ENCODE measurements around the gene ADD1. TPM values are rescaled to one million over a fixed set of nuclear protein-coding genes. Genes with fewer than 3 reads are reported as not detected.

The ADD1 gene
- total RNA-seq, 1 donor from 2014 or later, result 187 TPM

DNA sequence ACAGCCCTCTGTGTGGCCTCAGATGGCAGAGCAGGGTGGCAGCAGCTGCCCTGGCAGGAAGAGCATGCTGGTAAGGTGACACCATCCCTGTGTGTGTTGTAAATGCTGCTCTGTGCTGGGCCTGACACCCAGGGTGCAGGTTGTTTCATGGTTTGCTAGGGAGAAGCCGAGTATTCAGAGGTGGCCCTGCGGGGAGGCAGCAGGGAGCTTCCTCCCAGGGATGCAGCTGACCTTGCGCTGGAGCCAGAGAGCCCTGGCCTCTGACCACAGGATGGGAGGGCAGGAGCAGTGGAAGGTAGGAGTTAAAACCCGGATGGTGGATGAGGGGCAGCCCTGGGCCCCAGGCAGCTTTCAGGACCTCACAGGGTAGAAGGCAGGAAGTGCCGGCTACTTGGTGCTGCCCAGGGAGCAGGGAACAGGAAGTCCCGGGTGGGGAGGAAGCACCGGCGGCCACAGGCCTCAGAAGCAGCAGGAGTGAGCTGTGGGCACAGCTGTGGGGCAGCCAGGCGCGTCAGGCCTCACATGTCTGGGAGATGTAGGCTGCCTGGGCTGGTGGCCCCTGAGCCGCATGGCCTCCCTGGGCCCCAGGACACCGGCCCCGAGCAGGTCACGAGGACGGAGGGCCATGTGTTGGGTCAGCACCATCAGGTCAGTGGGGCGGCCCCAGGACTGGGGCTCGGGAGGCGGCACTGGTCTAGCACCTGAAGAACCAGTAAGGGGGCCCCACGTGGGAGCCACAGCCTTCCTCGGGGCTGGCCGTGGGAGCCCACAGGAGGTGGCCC is 31.6 kb upstream of the ADD1 start:
- Mint-ChIP-seq H3K27ac (peak overlapping the region; percentile 96), H3K36me3 (ENCODE audit: low read depth) (peaks cover 26% of the 10 kb centered on the region), H3K4me3 (peak overlapping the region; percentile 89), H3K9me3 (no peaks in the 10 kb centered on the region), H3K4me1 (peaks cover 52% of the 10 kb centered on the region), H3K27me3 (no peaks in the 10 kb centered on the region)
- DNase-seq, result peak; percentile 90
- intact Hi-C loops (cut with micrococcal nuclease), result loop anchor here (1.0 to 5.0 kb wide), 4 partner anchors 11 to 125 kb away; no protein-coding TSS in a partner anchor

DNA sequence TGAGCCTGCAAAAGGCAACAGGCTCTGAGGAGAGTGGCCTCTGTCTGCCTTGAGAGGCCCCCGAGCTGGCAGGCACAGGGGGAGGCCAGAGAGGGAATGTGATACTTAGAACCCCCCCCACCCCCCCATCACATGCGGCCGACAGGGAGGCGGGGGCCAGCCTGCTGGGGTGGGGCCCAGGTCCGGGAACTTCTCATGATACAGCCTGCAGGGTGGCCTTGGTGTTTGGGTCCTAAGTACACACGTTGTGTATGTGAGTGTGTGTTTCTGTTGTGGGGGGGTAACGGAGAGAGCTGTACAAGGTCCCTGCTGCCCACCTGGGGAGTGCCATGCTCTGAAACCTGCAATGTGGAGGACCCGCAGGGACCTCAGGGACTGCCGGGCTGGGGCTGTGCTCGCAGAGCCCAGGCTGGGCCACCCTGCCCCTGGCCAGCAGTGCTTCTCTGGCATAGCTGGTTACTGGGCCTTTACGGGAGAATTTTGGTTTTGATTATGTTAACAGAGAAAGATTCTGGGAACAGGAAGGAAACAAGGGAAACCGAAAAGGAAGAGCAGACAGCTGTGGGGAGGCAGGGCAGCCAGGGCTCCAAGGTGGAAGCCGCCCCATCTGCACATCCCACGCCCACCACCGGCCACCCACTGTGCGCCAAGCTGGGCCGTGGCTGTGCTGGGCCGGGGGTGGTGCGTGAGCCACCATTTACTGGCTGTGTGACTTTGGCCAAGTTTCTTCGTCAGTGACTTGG is 30.9 kb upstream of the ADD1 start:
- Mint-ChIP-seq H3K27ac (peak overlapping the region; percentile 96), H3K36me3 (ENCODE audit: low read depth) (peaks cover 30% of the 10 kb centered on the region), H3K9me3 (no peaks in the 10 kb centered on the region), H3K27me3 (no peaks in the 10 kb centered on the region), H3K4me1 (peaks cover 56% of the 10 kb centered on the region), H3K4me3 (peak overlapping the region; percentile 89)
- intact Hi-C loops (cut with micrococcal nuclease), result loop anchor here (1.0 to 5.0 kb wide), 4 partner anchors 11 to 125 kb away; no protein-coding TSS in a partner anchor
- DNase-seq, result peak; percentile 75

DNA sequence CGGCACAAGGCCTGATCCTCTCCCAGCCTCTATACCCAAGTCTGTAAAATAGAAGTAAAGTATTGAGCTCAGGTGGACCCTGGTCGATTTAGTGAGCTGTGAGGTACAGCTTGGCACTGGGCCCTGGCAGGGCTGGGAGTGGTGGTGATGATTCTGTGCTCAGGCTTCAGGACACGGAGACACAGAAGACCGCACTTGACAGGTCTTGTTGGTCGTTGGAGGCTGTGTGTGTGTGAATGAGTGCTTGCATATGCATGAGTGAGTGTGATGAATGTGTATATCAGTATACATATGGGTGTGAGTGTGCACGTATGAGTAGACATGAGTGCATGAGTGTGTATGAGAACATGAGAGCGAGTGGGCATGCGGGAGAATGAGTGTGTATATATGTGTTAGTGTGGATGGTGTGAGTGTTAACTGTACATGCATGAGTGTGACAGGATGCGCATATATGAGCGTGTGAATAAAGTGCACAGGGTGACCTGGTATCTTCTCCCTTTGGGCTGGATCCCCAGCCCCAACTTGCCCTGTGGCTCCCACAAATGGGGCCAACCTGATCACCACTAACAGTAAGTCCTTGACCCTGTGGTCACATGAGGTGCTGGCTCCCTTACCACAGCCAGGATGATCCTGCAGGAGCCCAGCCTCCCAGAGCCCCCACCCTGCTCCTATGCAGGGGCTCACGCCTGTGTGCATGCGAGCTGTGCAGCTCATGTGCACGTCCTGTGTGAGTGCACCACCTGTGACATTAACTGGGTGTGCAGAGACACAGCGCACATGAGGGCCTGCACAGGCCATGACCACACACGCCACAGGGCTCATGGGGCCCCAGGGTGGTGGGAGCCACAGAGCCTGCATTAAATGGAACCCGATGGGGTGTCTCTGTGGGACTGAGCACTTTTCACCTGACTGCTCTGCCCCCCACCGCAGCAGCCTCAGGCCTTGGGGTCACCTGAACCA is 29.9 kb upstream of the ADD1 start:
- DNase-seq, result no peak
- Mint-ChIP-seq H3K9me3 (no peaks in the 10 kb centered on the region), H3K36me3 (ENCODE audit: low read depth) (peaks cover 30% of the 10 kb centered on the region), H3K27ac (peak overlapping the region; percentile 86), H3K4me1 (peaks cover 56% of the 10 kb centered on the region), H3K4me3 (peak overlapping the region; percentile 89), H3K27me3 (no peaks in the 10 kb centered on the region)
- intact Hi-C loops (cut with micrococcal nuclease), result loop anchor here (2.0 to 5.0 kb wide), 3 partner anchors 23 to 124 kb away; no protein-coding TSS in a partner anchor

DNA sequence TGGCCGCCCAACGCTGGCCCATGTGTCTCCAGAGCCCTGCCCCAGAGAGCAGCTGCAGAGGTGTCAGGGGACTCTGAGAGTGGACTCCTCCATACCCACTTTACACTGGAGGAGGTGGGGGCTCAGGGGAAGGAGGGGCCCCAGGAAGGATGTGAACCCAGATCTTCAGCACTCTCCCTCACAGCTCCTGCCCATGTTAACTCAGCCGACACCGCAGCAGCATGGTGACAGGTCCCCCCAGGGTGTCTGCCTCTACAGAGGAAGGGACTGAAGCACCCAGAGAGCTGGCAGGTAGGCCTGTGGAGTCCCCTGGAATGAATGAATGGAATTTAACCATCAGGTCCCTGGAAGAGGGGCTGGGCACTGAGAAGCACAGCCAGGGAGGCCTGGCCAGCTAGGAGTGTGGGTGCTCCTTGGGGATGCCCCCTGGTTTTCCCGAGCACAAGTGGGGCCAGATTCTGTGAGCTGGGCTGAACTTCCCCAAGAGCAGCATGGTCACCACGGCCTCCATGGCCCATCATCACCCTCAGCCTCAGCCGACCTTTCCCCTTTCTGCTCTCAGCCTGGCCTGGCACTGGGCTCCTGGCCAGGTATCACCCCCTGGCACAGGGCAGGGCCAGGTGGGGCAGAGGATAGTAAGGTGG is 28.9 kb upstream of the ADD1 start:
- no peaks in the 10 kb centered on the region for H3K27me3 Mint-ChIP-seq
- H3K36me3 Mint-ChIP-seq (ENCODE audit: low read depth), result peaks cover 35% of the 10 kb centered on the region
- H3K4me3 Mint-ChIP-seq, result peak overlapping the region; percentile 89
- H3K9me3 Mint-ChIP-seq, result no peaks in the 10 kb centered on the region
- intact Hi-C loops (cut with micrococcal nuclease), result loop anchor here (5.0 kb wide), 1 partner anchor 123 kb away; no protein-coding TSS in a partner anchor
- H3K4me1 Mint-ChIP-seq, result peaks cover 60% of the 10 kb centered on the region
- H3K27ac Mint-ChIP-seq, result no peak overlapping the region
- no peak for DNase-seq

DNA sequence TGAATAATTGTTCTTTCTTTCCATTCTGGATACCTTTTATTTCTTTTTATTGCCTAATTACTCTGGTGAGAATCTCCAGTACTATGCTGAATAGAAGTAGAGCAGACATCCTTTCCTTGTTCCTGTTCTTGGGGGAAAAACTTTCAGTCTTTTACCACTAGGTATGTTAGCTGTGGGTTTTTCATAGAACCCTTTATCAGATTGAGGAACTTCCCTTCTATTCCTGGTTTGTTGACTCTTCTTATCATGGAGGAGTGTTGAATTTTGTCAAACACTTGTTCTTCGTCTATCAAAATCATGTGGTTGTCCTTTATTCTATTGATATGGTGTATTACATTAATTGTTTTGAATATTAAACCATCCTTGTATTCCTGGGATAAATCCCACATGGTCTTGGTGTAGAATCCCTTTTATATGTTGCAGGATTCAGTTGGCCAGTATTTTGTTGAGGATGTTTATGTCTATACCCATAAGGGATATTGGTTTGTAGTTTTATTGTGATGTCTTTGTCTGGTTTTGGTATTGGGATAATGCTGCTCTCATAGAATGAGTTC is 27.2 kb upstream of the ADD1 start:
- peak overlapping the region; percentile 77 for H3K4me3 Mint-ChIP-seq
- no peak for DNase-seq
- H3K27ac Mint-ChIP-seq, result peak overlapping the region; percentile 78
- no peaks in the 10 kb centered on the region for H3K9me3 Mint-ChIP-seq
- peaks cover 50% of the 10 kb centered on the region for H3K4me1 Mint-ChIP-seq
- intact Hi-C loops (cut with micrococcal nuclease), result no loop called here
- H3K27me3 Mint-ChIP-seq, result no peaks in the 10 kb centered on the region
- peaks cover 36% of the 10 kb centered on the region for H3K36me3 Mint-ChIP-seq (ENCODE audit: low read depth)

DNA sequence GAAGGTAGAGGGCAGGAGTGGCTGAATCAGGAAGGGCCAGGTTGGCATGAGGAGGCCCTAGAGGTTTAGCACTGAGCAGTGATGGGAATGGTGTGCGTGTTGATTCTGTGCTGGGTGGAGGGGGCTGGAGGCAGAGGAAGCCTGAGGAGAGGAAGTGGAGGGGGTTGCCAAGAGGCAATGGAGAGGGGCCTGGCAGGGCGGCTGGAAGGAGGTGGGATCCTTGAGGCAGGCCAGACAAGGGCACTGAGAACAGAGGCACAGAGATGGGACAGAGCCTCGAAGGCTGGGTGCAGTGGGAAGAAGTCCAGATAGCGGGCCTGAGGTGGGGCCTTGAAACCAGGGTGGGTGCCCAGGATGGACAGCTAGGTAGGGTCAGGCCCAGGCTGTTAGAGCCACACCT is 26.5 kb upstream of the ADD1 start:
- Mint-ChIP-seq H3K27me3 (no peaks in the 10 kb centered on the region), H3K9me3 (no peaks in the 10 kb centered on the region), H3K36me3 (ENCODE audit: low read depth) (peaks cover 36% of the 10 kb centered on the region), H3K4me1 (peaks cover 44% of the 10 kb centered on the region), H3K27ac (peak overlapping the region; percentile 78), H3K4me3 (peak overlapping the region; percentile 77)
- no peak for DNase-seq
- intact Hi-C loops (cut with micrococcal nuclease), result no loop called here

DNA sequence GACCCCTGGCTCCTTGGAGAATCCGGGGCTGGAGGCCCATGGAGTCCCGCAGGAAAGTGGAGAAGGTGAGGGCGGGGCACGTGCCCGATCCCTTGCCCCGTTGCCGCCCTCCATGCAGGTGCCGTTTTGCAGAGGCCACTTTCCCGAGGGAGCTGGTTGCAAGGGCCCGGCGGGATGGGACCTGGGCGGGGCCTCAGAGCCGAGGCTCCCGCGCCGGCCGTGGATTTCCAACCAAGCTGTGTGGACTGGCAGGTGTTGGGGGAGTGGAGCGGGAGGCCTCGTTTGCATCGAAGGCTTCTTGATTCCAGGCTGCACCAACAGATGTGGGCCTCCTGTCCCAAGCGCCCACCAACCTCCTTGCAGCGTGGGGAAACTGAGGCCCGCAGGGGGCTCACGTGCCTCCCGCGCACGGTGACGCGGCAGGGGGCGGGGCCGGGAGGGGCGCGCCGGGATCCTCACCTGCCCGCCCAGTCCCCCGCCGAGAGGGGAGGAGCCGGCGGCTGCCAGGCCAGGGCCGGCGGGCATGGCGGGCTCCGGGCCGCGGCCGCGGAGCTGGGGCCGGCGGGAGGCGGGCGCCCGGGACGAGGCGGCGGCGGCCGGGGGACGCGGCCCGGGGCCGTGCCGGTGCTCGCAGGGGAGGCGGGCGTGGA is 25.8 kb upstream of the ADD1 start:
- intact Hi-C loops (cut with micrococcal nuclease), result no loop called here
- peaks cover 38% of the 10 kb centered on the region for H3K36me3 Mint-ChIP-seq (ENCODE audit: low read depth)
- no peaks in the 10 kb centered on the region for H3K27me3 Mint-ChIP-seq
- no peaks in the 10 kb centered on the region for H3K9me3 Mint-ChIP-seq
- peak overlapping the region; percentile 77 for H3K4me3 Mint-ChIP-seq
- no peak overlapping the region for H3K27ac Mint-ChIP-seq
- peaks cover 42% of the 10 kb centered on the region for H3K4me1 Mint-ChIP-seq
- peak; percentile 75 for DNase-seq

DNA sequence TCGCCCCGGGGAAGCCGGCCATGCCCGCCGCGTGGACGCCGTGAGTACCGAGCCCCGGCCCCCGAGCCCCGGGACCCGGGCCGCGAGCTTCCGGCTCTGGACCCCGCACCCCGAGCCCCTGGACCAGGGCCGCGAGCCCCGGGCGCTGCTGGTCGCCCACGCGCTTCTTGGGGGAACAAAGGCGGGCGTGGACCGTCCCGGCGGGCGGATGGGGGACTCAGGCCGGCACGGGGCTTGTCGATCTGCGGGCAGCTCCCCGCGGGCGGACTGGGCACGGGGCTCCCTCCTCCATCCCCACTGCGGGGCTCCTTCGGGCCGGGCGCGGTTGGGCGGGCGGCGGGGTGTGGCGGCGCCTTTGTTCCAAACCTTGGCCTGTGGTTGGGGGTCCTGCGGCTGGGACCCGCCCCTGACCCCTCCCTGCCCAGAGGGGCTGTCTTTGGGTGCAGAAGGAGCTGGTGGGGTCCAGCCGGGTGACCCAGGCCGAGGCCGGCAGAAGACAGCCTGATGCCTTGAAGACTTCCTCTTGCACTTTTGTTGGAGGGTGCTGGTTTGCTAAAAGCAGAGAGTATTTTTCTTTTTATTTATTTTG is 25.2 kb upstream of the ADD1 start:
- DNase-seq, result no peak
- Mint-ChIP-seq H3K27me3 (no peaks in the 10 kb centered on the region), H3K4me1 (peaks cover 37% of the 10 kb centered on the region), H3K27ac (no peak overlapping the region), H3K9me3 (no peaks in the 10 kb centered on the region), H3K4me3 (no peak overlapping the region), H3K36me3 (ENCODE audit: low read depth) (peaks cover 41% of the 10 kb centered on the region)
- intact Hi-C loops (cut with micrococcal nuclease), result no loop called here

DNA sequence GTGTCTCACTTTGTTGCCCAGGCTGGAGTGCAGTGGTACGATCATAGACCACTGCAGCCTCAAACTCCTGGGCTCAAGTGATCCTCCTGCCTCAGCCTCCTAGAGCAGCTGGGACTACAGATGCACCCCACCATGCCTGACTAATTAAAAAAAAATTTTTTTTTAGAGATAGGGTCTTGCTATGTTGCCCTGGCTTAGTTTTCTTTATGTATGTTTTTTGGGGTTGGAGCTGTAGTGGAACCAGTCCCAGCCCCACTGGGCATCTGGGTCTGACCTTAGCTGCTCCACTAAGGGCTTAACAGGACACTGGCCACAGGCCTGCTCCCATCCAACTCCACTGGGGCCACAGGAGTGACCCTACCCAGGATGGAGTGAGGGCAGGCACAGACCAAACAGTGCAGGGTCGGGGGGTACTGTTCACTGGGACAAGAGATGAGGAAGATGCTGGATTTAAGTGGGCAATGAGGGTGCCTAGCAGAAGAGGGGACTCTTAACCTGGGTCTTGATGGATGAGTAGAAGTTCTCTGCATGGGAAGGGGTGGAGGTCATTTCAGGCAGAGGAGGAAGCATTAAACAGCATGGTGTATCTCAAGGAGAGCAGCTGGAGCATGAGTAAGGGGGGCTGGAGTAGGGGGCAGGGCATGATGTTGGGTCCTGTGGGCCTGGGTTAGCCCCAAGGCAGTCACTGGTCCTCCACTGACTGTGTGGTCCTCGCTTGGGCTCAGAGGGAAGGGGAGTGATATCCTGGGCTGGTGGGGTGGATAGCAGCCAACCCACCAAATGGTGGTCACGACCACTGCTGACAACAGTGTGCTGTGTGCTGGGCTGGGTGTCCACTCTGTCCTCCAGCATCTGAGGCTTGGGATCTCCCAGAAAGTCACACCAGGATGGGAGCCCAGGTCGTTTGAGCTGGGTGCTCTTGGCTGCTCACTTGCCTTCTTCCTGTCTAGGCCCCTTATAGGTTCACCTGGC is 24.1 kb upstream of the ADD1 start:
- intact Hi-C loops (cut with micrococcal nuclease), result no loop called here
- H3K27me3 Mint-ChIP-seq, result no peaks in the 10 kb centered on the region
- peaks cover 42% of the 10 kb centered on the region for H3K36me3 Mint-ChIP-seq (ENCODE audit: low read depth)
- peaks cover 30% of the 10 kb centered on the region for H3K4me1 Mint-ChIP-seq
- no peak for DNase-seq
- no peaks in the 10 kb centered on the region for H3K9me3 Mint-ChIP-seq
- H3K4me3 Mint-ChIP-seq, result no peak overlapping the region
- H3K27ac Mint-ChIP-seq, result peak overlapping the region; percentile 5

DNA sequence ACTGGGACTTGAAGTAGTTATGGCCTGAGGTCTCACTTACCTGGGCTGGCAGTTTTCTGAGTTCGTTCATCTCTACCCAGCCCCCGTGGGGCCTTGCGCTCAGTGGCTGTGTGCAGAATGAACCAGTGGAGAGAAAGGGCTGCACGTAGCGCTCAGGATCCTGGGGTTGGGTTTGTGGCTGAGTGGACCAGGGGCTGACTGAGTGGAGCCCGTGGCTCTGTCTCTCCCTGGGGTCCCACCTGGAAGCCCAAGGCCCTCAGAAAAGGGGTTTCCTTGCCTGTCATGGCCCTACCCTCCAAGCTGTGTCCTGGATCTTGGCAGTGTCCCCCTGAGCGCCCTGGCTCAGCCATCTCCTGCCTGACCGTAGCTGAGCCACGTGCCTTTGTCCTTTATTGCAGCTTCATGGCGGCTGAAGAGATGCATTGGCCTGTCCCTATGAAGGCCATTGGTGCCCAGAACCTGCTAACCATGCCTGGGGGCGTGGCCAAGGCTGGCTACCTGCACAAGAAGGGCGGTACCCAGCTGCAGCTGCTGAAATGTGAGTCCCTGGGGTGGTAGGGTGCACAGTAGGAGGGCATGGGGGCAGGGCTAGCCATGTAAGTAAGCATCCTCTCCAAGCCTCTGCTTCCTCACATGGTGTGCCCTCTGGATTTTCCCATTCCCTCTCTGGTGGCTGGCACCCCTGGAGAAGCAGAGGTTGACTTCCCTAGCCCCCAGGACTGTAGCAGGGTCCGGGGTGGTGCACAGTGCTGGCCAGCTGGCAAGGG is 23.2 kb upstream of the ADD1 start:
- Mint-ChIP-seq H3K4me1 (peaks cover 23% of the 10 kb centered on the region), H3K27me3 (no peaks in the 10 kb centered on the region), H3K27ac (no peak overlapping the region), H3K9me3 (no peaks in the 10 kb centered on the region), H3K4me3 (no peak overlapping the region), H3K36me3 (ENCODE audit: low read depth) (peaks cover 47% of the 10 kb centered on the region)
- intact Hi-C loops (cut with micrococcal nuclease), result no loop called here
- no peak for DNase-seq
